GM18868 (cell line): ENCODE data around the gene DERL3.
"Not testable (repeated sequence)": the region's sequence is repeated elsewhere in the genome, so short reads cannot be mapped to it uniquely, and the experiment has no call there.

Source experiments
- ATAC-seq: cut with Tn5 transposase; IDR thresholded peaks from one replicate; pipeline ENCODE4 v1.9.1; 2021; ENCODE audit warnings: mild to moderate bottlenecking, moderate library complexity; ENCODE audit not compliant: unreplicated experiment

Gene DERL3

GRCh38 chr22:23838681-23839468, at the start of gene DERL3:
Gene DERL3 (minus strand): TSS chr22:23839006. CDS start chr22:23838987, 19 bp downstream.
- peak; percentile 86 for ATAC-seq

DNA sequence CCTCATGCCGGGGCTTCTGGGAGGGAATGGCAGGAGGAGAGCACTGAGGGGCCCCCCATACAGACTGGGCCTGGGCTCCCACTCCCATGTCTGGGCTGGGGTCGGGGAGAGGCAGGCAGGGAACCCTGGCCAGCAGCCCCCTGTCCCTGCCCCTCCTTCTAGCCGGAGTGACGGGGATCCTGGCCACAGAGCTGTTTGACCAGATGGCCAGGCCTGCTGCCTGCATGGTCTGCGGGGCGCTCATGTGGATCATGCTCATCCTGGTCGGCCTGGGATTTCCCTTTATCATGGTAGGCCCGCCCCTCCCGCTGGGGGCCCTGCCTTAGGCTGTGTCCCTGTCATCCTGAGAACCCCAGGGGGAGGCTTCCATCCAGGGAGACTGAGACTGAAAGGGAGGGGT, 45.3 kb upstream of the DERL3 start:
- ATAC-seq, result no peak

DNA sequence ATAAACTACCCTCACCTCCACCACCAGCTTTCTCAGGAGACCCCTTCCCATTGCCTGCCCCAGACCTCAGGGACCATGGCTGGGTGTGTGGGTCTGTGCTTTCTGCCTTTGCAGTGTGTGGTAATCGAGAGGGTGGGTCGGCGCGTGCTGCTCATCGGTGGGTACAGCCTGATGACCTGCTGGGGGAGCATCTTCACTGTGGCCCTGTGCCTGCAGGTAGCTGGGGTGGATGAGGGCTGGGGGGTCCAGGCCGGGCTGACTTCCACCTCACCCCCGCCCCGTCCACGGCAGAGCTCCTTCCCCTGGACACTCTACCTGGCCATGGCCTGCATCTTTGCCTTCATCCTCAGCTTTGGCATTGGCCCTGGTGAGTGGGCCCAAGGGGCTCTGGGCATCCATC, 44.9 kb upstream of the DERL3 start:
- ATAC-seq, result no peak

DNA sequence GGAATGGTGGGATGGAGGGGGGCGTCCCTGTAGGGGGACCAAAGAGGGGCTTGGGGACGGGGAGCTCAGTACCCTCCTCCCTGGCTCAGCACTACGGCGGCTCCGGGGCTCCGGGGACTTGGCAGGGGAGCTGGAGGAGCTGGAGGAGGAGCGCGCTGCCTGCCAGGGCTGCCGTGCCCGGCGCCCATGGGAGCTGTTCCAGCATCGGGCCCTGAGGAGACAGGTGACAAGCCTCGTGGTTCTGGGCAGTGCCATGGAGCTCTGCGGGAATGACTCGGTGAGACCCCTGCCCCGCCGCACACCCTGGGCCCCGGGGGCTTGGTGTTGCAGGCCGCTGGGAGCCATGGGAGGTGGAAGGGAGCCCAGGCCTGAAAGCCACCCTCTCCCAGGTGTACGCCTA, 43.6 kb upstream of the DERL3 start:
- no peak for ATAC-seq

DNA sequence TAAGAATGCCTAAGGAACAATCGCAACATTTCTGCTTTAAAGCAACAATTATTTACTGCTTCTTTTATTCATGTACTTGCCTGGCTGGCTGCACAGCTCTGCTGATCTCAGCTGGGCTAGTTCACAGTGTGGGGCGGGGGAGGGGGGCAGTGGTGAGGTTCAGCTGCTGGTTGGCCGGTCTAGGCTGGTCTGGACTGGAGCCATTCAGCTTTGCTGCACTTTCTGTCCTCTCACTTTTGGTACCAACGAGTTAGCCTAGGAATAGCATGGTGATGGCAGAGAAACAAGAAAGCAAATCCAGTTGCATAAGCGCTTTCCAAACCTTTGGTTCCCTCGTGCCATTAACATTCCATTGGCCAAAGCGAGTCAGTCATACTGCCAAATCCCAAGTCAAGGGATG, 39.4 kb upstream of the DERL3 start:
- no peak for ATAC-seq

- no peak for ATAC-seq
Observed at GRCh38 chr22:23877566-23877965, 38.8 kb upstream of the DERL3 start.

DNA sequence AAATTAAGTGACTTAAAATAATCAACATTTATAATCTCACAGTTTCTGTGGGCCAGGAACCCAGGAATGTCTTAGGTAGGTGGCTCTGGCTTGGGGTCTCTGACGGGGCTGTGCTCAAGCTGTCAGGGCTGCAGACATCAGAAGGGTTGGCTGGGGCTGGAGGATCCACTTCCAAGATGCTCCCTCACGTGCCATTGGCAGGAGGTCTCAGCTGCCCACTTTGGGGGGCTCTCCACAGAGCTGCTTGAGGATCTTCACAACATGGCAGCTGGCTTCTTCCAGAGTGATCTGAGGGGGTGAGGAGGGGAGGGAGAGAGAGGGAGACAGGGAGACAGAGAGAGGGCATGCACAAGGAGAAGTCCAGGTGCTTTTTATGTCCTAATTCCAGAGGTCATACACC, 37.0 kb upstream of the DERL3 start:
- no peak for ATAC-seq

GRCh38 chr22:23874871-23875270, 36.1 kb upstream of the DERL3 start:
- ATAC-seq, result no peak

DNA sequence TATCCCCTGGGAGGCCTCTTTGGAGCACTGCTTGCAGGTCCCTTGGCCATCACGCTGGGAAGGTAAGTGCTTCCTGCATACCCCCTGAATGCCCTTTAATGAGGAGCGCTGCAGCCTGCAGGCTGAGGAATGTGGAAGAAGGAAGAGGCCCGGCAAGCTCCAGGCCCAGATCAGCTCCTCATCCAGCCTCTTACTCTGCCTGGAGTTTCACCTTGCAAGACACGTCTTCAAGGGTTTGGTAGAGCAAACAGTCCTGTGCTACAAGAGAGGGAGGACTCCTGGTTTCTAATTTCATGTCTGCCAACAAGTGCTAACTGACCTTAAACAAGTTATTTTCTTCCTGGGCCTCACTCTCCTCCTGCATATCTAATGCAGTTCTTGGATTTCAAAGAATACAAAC, 29.8 kb upstream of the DERL3 start:
- ATAC-seq, result no peak

DNA sequence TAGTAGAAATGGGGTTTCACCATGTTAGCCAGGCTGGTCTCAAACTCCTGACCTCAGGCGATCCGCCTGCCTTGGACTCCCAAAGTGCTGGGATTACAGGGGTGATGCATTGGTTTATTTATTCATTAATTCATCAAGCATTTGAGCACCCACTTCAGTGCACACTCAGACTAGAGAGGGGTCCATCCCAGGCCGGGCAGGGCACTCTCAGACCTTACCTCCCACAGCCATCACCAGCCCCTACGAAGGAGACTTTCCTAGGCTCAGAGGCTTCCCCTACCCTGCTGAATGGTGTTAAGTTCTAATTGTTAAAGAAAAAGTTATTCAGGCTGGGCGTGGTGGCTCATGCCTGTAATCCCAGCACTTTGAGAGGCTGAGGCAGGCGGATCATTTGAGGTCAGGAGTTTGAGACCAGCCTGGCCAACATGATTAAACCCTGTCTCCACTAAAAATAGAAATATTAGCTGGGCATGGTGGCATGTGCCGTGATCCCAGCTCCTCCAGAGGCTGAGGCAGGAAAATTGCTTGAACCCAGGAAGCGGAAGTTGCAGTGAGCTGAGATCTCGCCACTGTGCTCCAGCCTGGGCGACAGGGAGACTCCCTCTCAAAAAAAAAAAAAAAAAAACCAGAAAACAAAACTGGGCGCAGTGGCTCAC, 25.8 kb upstream of the DERL3 start:
- not testable (repeated sequence) for ATAC-seq

GRCh38 chr22:23862103-23862502, 23.3 kb upstream of the DERL3 start:
- no peak for ATAC-seq

- ATAC-seq, result not testable (repeated sequence)
Observed at GRCh38 chr22:23860187-23860586, 21.4 kb upstream of the DERL3 start.

GRCh38 chr22:23859201-23859600, 20.4 kb upstream of the DERL3 start:
- no peak for ATAC-seq

GRCh38 chr22:23858484-23858815, 19.6 kb upstream of the DERL3 start:
- ATAC-seq, result no peak

DNA sequence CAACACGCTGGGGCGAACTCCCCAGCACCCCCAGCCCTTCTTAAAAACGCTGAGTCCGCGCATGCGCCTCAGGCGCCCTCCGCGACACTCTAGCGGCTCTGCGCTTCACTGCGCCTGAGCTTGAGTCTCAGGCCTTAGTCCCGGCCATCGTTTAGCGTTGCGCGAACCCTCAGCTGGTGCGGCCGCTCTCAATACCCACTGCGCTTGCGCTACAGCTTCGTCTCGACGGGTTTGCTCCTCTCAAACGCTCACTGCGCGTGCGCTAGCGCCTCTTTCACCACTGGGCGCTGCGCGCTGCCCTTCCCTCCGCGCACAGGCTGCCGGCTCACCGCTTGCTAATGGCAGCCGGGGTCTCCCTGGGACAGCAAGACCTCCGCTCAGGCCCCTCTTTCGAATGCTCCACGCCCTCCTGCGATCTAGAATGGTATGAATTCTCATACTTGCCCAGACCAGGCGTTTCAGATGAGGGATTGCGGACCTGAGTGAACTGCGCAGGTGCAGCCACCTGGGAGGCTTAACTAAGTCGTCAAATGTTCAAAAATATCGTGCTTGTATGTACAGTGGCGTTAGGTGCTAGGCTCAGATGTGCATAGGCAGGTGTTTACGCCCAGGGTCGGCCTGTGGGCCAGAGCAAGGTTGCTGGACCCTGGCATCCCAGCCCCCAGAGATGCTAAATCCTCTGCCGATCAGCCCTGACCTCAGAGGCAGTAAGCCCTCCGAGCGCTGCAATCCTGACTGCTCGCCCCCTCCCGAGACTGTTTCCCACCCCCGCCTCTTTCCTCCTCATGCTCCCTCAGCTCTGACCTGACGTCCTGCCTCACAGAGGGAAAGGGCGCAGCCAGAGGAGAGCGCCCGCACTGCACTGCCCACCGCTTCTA, 19.0 kb upstream of the DERL3 start, which contains the start of gene SLC2A11:
Gene SLC2A11 (plus strand): TSS at position 270 of the 878 bp plus-strand sequence. CDS start 125 bp downstream, at position 395.
- peak; percentile 93 for ATAC-seq

DNA sequence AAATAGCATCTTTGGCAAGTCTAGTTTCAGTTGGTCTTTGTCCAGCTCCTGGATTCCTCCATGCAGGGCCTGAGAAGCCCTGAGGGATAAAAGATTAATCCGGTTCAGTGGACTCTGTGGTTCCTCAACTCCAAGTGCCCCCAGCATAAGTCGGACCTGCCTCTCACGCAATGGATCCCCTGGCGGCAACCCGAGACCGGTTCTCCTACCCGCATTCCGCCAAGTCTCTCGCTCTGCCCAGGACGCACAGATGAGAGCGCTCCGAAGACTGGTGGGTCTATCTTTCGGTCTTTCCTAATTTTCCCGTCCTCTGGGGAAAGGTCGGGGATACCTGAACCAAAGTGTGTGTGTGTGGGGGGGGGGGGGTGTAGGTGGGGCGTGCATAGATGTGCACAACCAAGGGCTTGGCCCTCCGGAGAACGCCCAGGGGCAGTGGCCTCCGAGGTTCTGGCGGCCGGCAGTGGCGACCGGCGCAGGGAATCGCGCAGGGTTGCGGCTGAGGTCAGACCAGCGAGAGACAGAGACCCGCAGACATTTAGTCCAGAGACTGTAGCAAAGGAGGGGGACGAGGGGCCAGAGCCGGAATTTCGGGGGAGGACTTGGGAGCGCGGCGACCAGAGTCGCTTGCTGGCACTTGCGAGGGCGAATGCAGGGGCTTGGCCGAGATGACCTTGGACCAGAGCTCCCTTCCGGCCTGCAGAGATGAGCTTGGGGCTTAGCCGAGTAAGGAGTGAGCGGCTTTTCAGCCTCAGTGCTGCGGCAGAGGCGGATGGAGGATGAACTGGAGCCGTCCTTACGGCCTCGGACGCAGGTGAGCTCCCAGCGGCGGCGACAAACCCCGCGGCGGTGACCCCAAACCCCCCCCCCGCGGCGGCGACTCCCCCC, 18.2 kb upstream of the DERL3 start:
- ATAC-seq, result peak; percentile 29

DNA sequence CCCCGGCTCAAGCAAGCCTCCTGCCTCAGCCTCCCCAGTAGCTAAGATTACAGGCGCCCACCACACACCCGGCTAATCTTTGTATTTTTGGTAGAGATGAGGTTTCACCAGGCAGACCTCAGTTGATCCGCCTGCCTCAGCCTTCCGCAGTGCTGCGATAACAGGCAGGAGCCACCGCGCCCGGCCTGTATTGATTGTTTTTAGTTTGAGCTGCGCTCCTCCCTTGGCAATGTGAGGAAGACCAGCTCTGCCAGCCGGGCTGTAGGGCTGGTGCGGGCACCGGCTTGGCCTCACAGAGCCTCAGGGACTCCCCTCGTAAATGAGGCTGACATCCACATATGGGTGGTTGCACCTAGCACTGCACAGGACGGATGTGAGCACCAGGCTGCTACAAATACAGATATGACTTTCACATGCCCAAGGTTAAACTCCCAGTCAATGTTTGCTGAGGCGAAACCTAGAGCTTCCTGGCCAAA, 11.4 kb upstream of the DERL3 start:
- ATAC-seq, result no peak

DNA sequence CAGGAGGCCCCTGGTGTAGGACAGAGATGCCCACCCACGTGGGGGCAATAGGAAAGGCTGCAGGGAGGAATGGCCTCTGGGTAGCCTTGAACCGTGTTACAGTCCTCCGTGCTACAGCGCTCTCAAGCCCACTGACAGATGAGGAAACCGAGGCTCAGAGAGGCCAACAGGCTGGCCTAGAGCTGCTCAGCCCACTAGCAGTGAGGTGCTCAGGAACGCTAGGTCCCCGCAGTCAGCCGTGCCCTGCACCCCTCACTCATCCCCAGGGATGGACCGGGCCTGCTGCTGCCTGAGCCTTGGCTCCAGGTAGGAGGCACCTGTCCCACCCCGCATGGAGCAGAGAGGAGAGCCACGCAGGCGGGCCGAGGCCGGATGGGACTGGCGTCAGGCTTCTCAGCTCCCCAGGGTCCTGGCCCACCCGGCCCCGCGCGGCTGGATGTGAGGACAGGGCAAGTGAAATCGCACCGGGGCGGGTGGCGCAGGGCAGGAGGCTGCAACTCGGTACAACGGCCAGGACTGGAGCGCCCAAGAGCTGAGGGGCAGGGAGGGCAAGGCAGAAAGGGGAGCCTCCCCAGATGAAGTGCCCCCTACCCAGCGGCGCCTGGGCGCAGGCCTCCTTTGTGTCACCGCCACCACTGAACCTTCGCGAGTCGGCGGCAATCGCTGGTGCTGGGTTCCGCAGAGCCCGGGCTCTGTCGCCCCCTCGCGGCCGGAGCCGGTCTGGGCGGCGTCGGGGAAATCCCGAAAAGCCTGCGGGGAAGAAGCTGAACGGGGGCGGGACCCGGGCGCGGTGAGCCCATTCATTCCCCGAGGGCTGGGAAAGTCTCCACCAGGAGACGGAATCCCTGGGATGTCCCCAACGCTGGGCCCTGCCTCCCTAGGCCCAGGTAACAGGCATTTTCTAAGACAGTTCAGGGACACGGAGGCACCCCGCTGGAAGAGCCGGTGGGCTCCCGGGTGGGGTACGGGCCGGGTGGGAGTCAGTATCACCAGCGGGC, 10.5 kb upstream of the DERL3 start:
- ATAC-seq, result no peak
